GM19467 (cell line): ENCODE results near the gene PLA2G12A.

Experiments
- ATAC-seq: cut with Tn5 transposase; IDR thresholded peaks from one replicate; pipeline ENCODE4 v1.9.1; 2021; ENCODE audit warnings: mild to moderate bottlenecking, moderate library complexity; ENCODE audit not compliant: unreplicated experiment

PLA2G12A gene

GRCh38 chr4:109729718-109730618 is at the start of gene PLA2G12A:
Gene PLA2G12A (minus strand): TSS chr4:109730070. CDS start chr4:109729809, 261 bp downstream.
- peak; percentile 77 for ATAC-seq

- ATAC-seq, result no peak
Observed at GRCh38 chr4:109764789-109765402, 35.0 kb upstream of the PLA2G12A start.

GRCh38 chr4:109764376-109764775 is 34.5 kb upstream of the PLA2G12A start:
- ATAC-seq, result no peak

GRCh38 chr4:109760682-109761081 is 30.8 kb upstream of the PLA2G12A start:
- ATAC-seq, result no peak

- no peak for ATAC-seq
Observed at GRCh38 chr4:109755656-109756055, 25.8 kb upstream of the PLA2G12A start.

- ATAC-seq, result no peak
Observed at GRCh38 chr4:109754093-109754857, 24.4 kb upstream of the PLA2G12A start.

GRCh38 chr4:109752525-109752924 is 22.7 kb upstream of the PLA2G12A start:
- ATAC-seq, result no peak

GRCh38 chr4:109751852-109752251 is 22.0 kb upstream of the PLA2G12A start:
- ATAC-seq, result no peak

- no peak for ATAC-seq
Observed at GRCh38 chr4:109750652-109751244, 20.9 kb upstream of the PLA2G12A start.

GRCh38 chr4:109749388-109750082 is 19.7 kb upstream of the PLA2G12A start:
- no peak for ATAC-seq

- ATAC-seq, result no peak
Observed at GRCh38 chr4:109748114-109748513, 18.2 kb upstream of the PLA2G12A start.

GRCh38 chr4:109746728-109747127 is 16.9 kb upstream of the PLA2G12A start:
- ATAC-seq, result no peak

- ATAC-seq, result no peak
Observed at GRCh38 chr4:109745830-109746229, 16.0 kb upstream of the PLA2G12A start.

GRCh38 chr4:109739547-109739946 is 9.7 kb upstream of the PLA2G12A start:
- ATAC-seq, result no peak

GRCh38 chr4:109738104-109738872 is 8.4 kb upstream of the PLA2G12A start:
- ATAC-seq, result no peak

- no peak for ATAC-seq
Observed at GRCh38 chr4:109735566-109736365, 5.9 kb upstream of the PLA2G12A start.

GRCh38 chr4:109733728-109734127 is 3.9 kb upstream of the PLA2G12A start:
- no peak for ATAC-seq

GRCh38 chr4:109730619-109731545 is 1.0 kb upstream of the PLA2G12A start:
- ATAC-seq, result no peak
